ENCODE measurements around the gene RGS17.
"Not testable (repeated sequence)": the region's sequence is repeated elsewhere in the genome, so short reads cannot be mapped to it uniquely, and the experiment has no call there.

The RGS17 gene

GRCh38 chr6:153012856-153013255, 118.2 kb downstream of the RGS17 start:
- no peak overlapping the region for H3K27ac ChIP-seq
- TF ChIP-seq CTCF (IDR thresholded peaks at IDR 0.05) (no peak), ZFX (IDR thresholded peaks at IDR 0.05; ENCODE audit: borderline replicate concordance) (no peak)

- H3K27ac ChIP-seq: peak overlapping the region; percentile 86
- TF ChIP-seq CTCF (IDR thresholded peaks at IDR 0.05) (no peak), ZFX (IDR thresholded peaks at IDR 0.05; ENCODE audit: borderline replicate concordance) (no peak)
Measured at GRCh38 chr6:153003366-153003690, 127.8 kb downstream of the RGS17 start.

- H3K27ac ChIP-seq: peak within 1 kb of the TSS; percentile 86
- no peak for TF ChIP-seq CTCF (IDR thresholded peaks at IDR 0.05)
- TF ChIP-seq ZFX (IDR thresholded peaks at IDR 0.05; ENCODE audit: borderline replicate concordance): no peak
Measured at GRCh38 chr6:153002613-153003365, 128.3 kb downstream of the RGS17 start, which contains the start of gene MTRF1L. TSS of gene MTRF1L (minus strand) at chr6:153002709. CDS start at chr6:153002685, 24 bp downstream.

GRCh38 chr6:153001767-153002612, 129.1 kb downstream of the RGS17 start:
- peak overlapping the region; percentile 86 for H3K27ac ChIP-seq
- TF ChIP-seq ZFX (IDR thresholded peaks at IDR 0.05; ENCODE audit: borderline replicate concordance): no peak
- peak; percentile 7; the same call in 1 of the 2 replicates for TF ChIP-seq CTCF (IDR thresholded peaks at IDR 0.05)

- not testable (repeated sequence) for H3K27ac ChIP-seq
Measured at GRCh38 chr6:153000790-153001189, 130.3 kb downstream of the RGS17 start.

GRCh38 chr6:153000243-153000642, 130.8 kb downstream of the RGS17 start:
- TF ChIP-seq CTCF (IDR thresholded peaks at IDR 0.05) (no peak), ZFX (IDR thresholded peaks at IDR 0.05; ENCODE audit: borderline replicate concordance) (no peak)
- no peak overlapping the region for H3K27ac ChIP-seq

GRCh38 chr6:152999538-152999937, 131.5 kb downstream of the RGS17 start:
- H3K27ac ChIP-seq: not testable (repeated sequence)

- TF ChIP-seq CTCF (IDR thresholded peaks at IDR 0.05) (no peak), ZFX (IDR thresholded peaks at IDR 0.05; ENCODE audit: borderline replicate concordance) (no peak)
- no peak overlapping the region for H3K27ac ChIP-seq
Measured at GRCh38 chr6:152993847-152994246, 137.2 kb downstream of the RGS17 start.
